GM12873 (cell line): Measurements from ENCODE around the gene SMAD6.

Source experiments
- CTCF ChIP-seq: IDR thresholded peaks from 2 replicates; pipeline ENCODE4 v1.5.1; 2012; ENCODE audit warnings: low read depth, mild to moderate bottlenecking, moderate library complexity, low read length, control low read depth; ENCODE audit not compliant: insufficient read depth; ENCODE audit errors: missing control alignments

Gene SMAD6

GRCh38 chr15:66740802-66741201, 38.8 kb downstream of the SMAD6 start:
- no peak for TF ChIP-seq CTCF

- TF ChIP-seq CTCF, result no peak
These were observed 39.6 kb downstream of the SMAD6 start for GRCh38 chr15:66741646-66742045.

GRCh38 chr15:66742286-66742685, 40.2 kb downstream of the SMAD6 start:
- TF ChIP-seq CTCF, result no peak

GRCh38 chr15:66743204-66743603, 41.2 kb downstream of the SMAD6 start:
- TF ChIP-seq CTCF, result no peak

GRCh38 chr15:66743703-66744536, 41.9 kb downstream of the SMAD6 start:
- no peak for TF ChIP-seq CTCF

GRCh38 chr15:66744610-66745279, 42.7 kb downstream of the SMAD6 start:
- TF ChIP-seq CTCF, result no peak

GRCh38 chr15:66745530-66746230, 43.6 kb downstream of the SMAD6 start:
- no peak for TF ChIP-seq CTCF
